Measurements from ENCODE around the gene HDAC4.

DNA sequence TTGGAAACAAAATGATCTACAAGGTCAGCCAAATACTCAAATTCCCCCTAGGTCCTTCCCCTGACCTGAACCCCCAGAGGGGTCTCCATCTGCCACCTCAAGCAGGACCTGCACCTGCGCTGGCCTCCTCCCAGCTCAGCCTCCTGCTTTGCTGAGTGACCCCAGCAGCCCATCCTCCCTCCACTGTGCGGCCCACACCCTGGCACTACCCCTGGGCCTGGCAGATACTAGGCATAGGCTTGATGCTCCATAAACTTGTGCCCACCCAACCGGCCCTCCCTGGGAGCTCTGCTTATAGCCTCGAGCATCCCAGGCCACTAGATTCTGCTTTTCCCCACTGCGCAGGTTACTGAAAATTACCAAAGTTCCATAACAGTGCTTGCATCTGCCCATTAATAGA, 156.2 kb downstream of the HDAC4 start:
- TF ChIP-seq, protein P1, sequence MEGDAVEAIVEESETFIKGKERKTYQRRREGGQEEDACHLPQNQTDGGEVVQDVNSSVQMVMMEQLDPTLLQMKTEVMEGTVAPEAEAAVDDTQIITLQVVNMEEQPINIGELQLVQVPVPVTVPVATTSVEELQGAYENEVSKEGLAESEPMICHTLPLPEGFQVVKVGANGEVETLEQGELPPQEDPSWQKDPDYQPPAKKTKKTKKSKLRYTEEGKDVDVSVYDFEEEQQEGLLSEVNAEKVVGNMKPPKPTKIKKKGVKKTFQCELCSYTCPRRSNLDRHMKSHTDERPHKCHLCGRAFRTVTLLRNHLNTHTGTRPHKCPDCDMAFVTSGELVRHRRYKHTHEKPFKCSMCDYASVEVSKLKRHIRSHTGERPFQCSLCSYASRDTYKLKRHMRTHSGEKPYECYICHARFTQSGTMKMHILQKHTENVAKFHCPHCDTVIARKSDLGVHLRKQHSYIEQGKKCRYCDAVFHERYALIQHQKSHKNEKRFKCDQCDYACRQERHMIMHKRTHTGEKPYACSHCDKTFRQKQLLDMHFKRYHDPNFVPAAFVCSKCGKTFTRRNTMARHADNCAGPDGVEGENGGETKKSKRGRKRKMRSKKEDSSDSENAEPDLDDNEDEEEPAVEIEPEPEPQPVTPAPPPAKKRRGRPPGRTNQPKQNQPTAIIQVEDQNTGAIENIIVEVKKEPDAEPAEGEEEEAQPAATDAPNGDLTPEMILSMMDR (IDR thresholded peaks at IDR 0.05), result no peak
- TF ChIP-seq SIN3A (IDR thresholded peaks at IDR 0.05; ENCODE audit: borderline replicate concordance, insufficient read depth, low read depth, low read length) (no peak), POLR2AphosphoS5 (IDR thresholded peaks at IDR 0.05; ENCODE audit: low read depth, low read length) (no peak), TCF7L2 (IDR thresholded peaks at IDR 0.05; ENCODE audit: low read depth, low read length) (no peak)
- TF ChIP-seq, protein P2, sequence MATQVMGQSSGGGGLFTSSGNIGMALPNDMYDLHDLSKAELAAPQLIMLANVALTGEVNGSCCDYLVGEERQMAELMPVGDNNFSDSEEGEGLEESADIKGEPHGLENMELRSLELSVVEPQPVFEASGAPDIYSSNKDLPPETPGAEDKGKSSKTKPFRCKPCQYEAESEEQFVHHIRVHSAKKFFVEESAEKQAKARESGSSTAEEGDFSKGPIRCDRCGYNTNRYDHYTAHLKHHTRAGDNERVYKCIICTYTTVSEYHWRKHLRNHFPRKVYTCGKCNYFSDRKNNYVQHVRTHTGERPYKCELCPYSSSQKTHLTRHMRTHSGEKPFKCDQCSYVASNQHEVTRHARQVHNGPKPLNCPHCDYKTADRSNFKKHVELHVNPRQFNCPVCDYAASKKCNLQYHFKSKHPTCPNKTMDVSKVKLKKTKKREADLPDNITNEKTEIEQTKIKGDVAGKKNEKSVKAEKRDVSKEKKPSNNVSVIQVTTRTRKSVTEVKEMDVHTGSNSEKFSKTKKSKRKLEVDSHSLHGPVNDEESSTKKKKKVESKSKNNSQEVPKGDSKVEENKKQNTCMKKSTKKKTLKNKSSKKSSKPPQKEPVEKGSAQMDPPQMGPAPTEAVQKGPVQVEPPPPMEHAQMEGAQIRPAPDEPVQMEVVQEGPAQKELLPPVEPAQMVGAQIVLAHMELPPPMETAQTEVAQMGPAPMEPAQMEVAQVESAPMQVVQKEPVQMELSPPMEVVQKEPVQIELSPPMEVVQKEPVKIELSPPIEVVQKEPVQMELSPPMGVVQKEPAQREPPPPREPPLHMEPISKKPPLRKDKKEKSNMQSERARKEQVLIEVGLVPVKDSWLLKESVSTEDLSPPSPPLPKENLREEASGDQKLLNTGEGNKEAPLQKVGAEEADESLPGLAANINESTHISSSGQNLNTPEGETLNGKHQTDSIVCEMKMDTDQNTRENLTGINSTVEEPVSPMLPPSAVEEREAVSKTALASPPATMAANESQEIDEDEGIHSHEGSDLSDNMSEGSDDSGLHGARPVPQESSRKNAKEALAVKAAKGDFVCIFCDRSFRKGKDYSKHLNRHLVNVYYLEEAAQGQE (IDR thresholded peaks at IDR 0.05; ENCODE audit: insufficient read depth in 1 of 2, low read depth in 2 of 2, low read length in 1 of 2), result no peak
